ENCODE data around the gene LEMD2.

DNA sequence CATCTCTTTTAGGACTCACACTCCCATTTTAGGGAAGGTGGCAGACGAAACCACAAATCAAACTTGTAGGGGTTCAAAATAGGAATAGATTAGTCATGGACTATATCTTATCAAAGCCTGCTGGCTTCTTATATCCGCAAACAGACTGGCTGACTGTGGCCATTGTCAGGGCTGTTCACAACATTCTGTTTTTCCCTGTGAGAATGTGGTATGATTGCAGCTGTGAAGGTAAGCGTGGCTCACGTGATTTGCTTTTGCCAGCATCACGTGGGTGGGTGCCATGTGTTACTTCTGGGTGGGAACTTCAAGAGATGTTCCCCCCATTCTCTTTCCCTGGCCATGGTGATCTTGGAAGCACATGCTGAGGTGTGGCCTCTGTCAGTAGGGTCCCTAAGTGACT is 48.1 kb downstream of the LEMD2 start:
- TF ChIP-seq, protein P1, sequence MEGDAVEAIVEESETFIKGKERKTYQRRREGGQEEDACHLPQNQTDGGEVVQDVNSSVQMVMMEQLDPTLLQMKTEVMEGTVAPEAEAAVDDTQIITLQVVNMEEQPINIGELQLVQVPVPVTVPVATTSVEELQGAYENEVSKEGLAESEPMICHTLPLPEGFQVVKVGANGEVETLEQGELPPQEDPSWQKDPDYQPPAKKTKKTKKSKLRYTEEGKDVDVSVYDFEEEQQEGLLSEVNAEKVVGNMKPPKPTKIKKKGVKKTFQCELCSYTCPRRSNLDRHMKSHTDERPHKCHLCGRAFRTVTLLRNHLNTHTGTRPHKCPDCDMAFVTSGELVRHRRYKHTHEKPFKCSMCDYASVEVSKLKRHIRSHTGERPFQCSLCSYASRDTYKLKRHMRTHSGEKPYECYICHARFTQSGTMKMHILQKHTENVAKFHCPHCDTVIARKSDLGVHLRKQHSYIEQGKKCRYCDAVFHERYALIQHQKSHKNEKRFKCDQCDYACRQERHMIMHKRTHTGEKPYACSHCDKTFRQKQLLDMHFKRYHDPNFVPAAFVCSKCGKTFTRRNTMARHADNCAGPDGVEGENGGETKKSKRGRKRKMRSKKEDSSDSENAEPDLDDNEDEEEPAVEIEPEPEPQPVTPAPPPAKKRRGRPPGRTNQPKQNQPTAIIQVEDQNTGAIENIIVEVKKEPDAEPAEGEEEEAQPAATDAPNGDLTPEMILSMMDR (IDR thresholded peaks at IDR 0.05; ENCODE audit: extremely low read depth in 1 of 2, insufficient read depth in 1 of 2, low read depth in 1 of 2, low read length in 2 of 2) = no peak
- TF ChIP-seq POLR2A (IDR thresholded peaks at IDR 0.05; ENCODE audit: low read depth, low read length) = no peak
- no peak for TF ChIP-seq POLR2AphosphoS5 (IDR thresholded peaks at IDR 0.05; ENCODE audit: insufficient read depth, low read depth, low read length)
- TF ChIP-seq MYC (IDR thresholded peaks at IDR 0.05; ENCODE audit: low read depth, low read length) = no peak
- TF ChIP-seq FOS (IDR thresholded peaks at IDR 0.05; ENCODE audit: borderline replicate concordance, insufficient read depth, low read length) = no peak
- no peak for TF ChIP-seq EZH2 (IDR thresholded peaks at IDR 0.05; ENCODE audit: borderline replicate concordance, low read depth, low read length, severe bottlenecking)
- no peak for TF ChIP-seq GATA2 (IDR thresholded peaks at IDR 0.05; ENCODE audit: insufficient read depth, insufficient read length, low read depth, low read length)
- TF ChIP-seq JUN (IDR thresholded peaks at IDR 0.05; ENCODE audit: borderline replicate concordance, insufficient read depth, insufficient read length, low read depth) = no peak
